Gastroesophageal sphincter (tissue), 3 donors: ENCODE measurements around the gene PRAMEF13.
"Not testable (repeated sequence)": the region's sequence is repeated elsewhere in the genome, so short reads cannot be mapped to it uniquely, and the experiment has no call there.

ENCODE experiments used
- EP300 ChIP-seq: sonication (generic); formaldehyde crosslinking; IDR thresholded peaks from one replicate; pipeline ENCODE4 v1.6.1; 2017; ENCODE audit warnings: antibody characterized with exemption, mild to moderate bottlenecking
- TF ChIP-seq, protein P1 (sequence below), 4 experiments: fragments of 200-600 bp in 2 of 4; fragments of 450-650 bp in 2 of 4; sonication (generic) in 1 of 4; IDR thresholded peaks; one replicate each; pipeline ENCODE4 v1.5.1; 2017 to 2019; ENCODE audit warnings: antibody characterized with exemption in 4 of 4, mild to moderate bottlenecking in 2 of 4, moderate library complexity in 2 of 4

DNA sequence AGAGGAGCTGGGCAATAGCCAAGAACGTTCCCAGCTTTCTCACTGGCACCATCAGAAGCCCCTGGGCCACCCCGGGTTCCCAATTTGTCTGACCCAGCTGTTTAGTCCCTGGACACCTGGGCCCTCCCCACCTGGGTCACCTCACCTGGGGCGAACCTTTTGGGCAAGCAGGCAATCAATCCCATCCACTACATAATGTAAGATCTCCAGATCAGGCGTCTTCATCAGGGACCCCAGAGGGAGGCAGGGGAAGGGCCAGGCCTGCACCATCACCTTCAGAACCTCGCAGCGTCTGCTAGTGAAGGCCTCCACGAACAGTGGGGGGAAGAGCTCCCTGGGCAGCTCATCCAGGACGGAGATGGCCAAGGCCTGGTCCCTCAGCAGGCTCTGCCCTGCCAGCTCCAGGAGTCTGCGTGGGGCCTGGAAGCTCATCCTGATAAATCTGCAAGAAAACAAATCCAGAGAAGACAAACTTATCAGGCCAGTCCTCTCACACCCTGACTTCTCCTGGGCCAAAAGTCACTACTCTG, 24.5 kb upstream of the PRAMEF13 start, which contains the start of gene PRAMEF18:
- TF ChIP-seq, protein P1, sequence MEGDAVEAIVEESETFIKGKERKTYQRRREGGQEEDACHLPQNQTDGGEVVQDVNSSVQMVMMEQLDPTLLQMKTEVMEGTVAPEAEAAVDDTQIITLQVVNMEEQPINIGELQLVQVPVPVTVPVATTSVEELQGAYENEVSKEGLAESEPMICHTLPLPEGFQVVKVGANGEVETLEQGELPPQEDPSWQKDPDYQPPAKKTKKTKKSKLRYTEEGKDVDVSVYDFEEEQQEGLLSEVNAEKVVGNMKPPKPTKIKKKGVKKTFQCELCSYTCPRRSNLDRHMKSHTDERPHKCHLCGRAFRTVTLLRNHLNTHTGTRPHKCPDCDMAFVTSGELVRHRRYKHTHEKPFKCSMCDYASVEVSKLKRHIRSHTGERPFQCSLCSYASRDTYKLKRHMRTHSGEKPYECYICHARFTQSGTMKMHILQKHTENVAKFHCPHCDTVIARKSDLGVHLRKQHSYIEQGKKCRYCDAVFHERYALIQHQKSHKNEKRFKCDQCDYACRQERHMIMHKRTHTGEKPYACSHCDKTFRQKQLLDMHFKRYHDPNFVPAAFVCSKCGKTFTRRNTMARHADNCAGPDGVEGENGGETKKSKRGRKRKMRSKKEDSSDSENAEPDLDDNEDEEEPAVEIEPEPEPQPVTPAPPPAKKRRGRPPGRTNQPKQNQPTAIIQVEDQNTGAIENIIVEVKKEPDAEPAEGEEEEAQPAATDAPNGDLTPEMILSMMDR (IDR thresholded peaks at IDR 0.05) = not testable (repeated sequence)
- TF ChIP-seq EP300 = not testable (repeated sequence)
